ENCODE data around the gene CASK.

Gene CASK

GRCh38 chrX:41857670-41858069 is 65.7 kb downstream of the CASK start:
- DNase-seq (ENCODE audit: extremely low spot score, insufficient read length, low read depth) (no peak), FAIRE-seq (no peak)

GRCh38 chrX:41846714-41847113 is 76.6 kb downstream of the CASK start:
- no peak for DNase-seq (ENCODE audit: extremely low spot score, insufficient read length, low read depth)
- no peak for FAIRE-seq

- DNase-seq (ENCODE audit: extremely low spot score, insufficient read length, low read depth) (no peak), FAIRE-seq (peak; percentile 75)
Observed at GRCh38 chrX:41837270-41837944, 85.9 kb downstream of the CASK start.

GRCh38 chrX:41828826-41829225 is 94.5 kb downstream of the CASK start:
- FAIRE-seq = no peak
- DNase-seq (ENCODE audit: extremely low spot score, insufficient read length, low read depth) = no peak

GRCh38 chrX:41827886-41828285 is 95.5 kb downstream of the CASK start:
- no peak for FAIRE-seq

GRCh38 chrX:41825796-41826195 is 97.6 kb downstream of the CASK start:
- no peak for DNase-seq (ENCODE audit: extremely low spot score, insufficient read length, low read depth)
- no peak for FAIRE-seq

More at GRCh38 chrX:41827886-41828285, 95.5 kb downstream of the CASK start:
- DNase-seq (ENCODE audit: extremely low spot score, insufficient read length, low read depth) = no peak

- FAIRE-seq = no peak
- no peak for DNase-seq (ENCODE audit: extremely low spot score, insufficient read length, low read depth)
Observed at GRCh38 chrX:41824551-41824950, 98.8 kb downstream of the CASK start.

- DNase-seq (ENCODE audit: extremely low spot score, insufficient read length, low read depth) (no peak), FAIRE-seq (no peak)
Observed at GRCh38 chrX:41823402-41823801, 100.0 kb downstream of the CASK start.

GRCh38 chrX:41822892-41823291 is 100.5 kb downstream of the CASK start:
- FAIRE-seq = no peak

GRCh38 chrX:41808047-41808446 is 115.3 kb downstream of the CASK start:
- DNase-seq (ENCODE audit: extremely low spot score, insufficient read length, low read depth) (no peak), FAIRE-seq (no peak)

More at GRCh38 chrX:41822892-41823291, 100.5 kb downstream of the CASK start:
- no peak for DNase-seq (ENCODE audit: extremely low spot score, insufficient read length, low read depth)

- no peak for FAIRE-seq
- no peak for DNase-seq (ENCODE audit: extremely low spot score, insufficient read length, low read depth)
Observed at GRCh38 chrX:41802958-41803357, 120.4 kb downstream of the CASK start.

GRCh38 chrX:41799661-41800060 is 123.7 kb downstream of the CASK start:
- FAIRE-seq = no peak

GRCh38 chrX:41796577-41796976 is 126.8 kb downstream of the CASK start:
- peak; percentile 77 for FAIRE-seq
- DNase-seq (ENCODE audit: extremely low spot score, insufficient read length, low read depth) = no peak

More at GRCh38 chrX:41799661-41800060, 123.7 kb downstream of the CASK start:
- no peak for DNase-seq (ENCODE audit: extremely low spot score, insufficient read length, low read depth)

GRCh38 chrX:41796046-41796445 is 127.3 kb downstream of the CASK start:
- DNase-seq (ENCODE audit: extremely low spot score, insufficient read length, low read depth) (no peak), FAIRE-seq (peak; percentile 75)

GRCh38 chrX:41789374-41789773 is 134.0 kb downstream of the CASK start:
- no peak for DNase-seq (ENCODE audit: extremely low spot score, insufficient read length, low read depth)
- no peak for FAIRE-seq

GRCh38 chrX:41785685-41786084 is 137.7 kb downstream of the CASK start:
- FAIRE-seq (no peak), DNase-seq (ENCODE audit: extremely low spot score, insufficient read length, low read depth) (no peak)

GRCh38 chrX:41781500-41781899 is 141.9 kb downstream of the CASK start:
- DNase-seq (ENCODE audit: extremely low spot score, insufficient read length, low read depth) = no peak
- peak; percentile 88 for FAIRE-seq

- FAIRE-seq (peak; percentile 64), DNase-seq (ENCODE audit: extremely low spot score, insufficient read length, low read depth) (no peak)
Observed at GRCh38 chrX:41779941-41780340, 143.4 kb downstream of the CASK start.

- DNase-seq (ENCODE audit: extremely low spot score, insufficient read length, low read depth) = no peak
- no peak for FAIRE-seq
Observed at GRCh38 chrX:41779030-41779564, 144.3 kb downstream of the CASK start.

GRCh38 chrX:41761702-41762101 is 161.7 kb downstream of the CASK start:
- DNase-seq (ENCODE audit: extremely low spot score, insufficient read length, low read depth) (no peak), FAIRE-seq (no peak)

- no peak for FAIRE-seq
Observed at GRCh38 chrX:41761169-41761568, 162.2 kb downstream of the CASK start.

GRCh38 chrX:41759817-41760216 is 163.5 kb downstream of the CASK start:
- FAIRE-seq = peak; percentile 85
- no peak for DNase-seq (ENCODE audit: extremely low spot score, insufficient read length, low read depth)

More at GRCh38 chrX:41761169-41761568, 162.2 kb downstream of the CASK start:
- no peak for DNase-seq (ENCODE audit: extremely low spot score, insufficient read length, low read depth)

Measured in GM18507 (cell line).